ENCODE results near the gene OLFM2. TPM values are rescaled to one million over a fixed set of nuclear protein-coding genes. Genes with fewer than 3 reads are reported as not detected.
"Not testable (repeated sequence)": the region's sequence is repeated elsewhere in the genome, so short reads cannot be mapped to it uniquely, and the experiment has no call there.

OLFM2 gene
- total and polyA plus RNA-seq, 4 donors: 0.49 to 28.9 (median 2.3) TPM

DNA sequence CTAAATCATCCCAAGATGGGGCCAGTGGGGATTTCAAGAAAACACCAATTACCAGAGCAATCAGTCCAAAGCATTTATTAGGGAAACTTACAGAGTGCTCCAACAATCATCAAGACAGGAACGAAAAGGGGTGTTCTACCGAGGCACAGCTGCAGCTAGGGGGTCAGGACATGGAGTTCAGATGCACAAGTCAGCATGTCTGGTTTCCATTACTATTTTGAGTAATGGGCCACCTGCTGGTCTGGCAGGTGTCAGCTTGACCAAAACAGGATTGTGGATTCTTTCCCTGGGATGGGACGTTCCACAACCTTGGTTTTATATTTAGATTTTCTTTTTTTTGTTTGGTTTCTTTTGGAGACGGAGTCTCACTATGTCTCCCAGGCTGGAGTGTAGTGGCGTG, 112.5 kb downstream of the OLFM2 start:
- no peaks in the 10 kb centered on the region for H3K36me3 ChIP-seq (ENCODE audit: control insufficient read depth in 4 of 4, insufficient read depth in 3 of 4, low read depth in 1 of 4, low read length in 3 of 4)
- no peaks in the 10 kb centered on the region for H3K9me3 ChIP-seq (ENCODE audit: control insufficient read depth in 4 of 4, low read length in 3 of 4)
- WGBS: 93% methylated on average over 5 of the region's 5 CpGs
- TF ChIP-seq, protein P1, sequence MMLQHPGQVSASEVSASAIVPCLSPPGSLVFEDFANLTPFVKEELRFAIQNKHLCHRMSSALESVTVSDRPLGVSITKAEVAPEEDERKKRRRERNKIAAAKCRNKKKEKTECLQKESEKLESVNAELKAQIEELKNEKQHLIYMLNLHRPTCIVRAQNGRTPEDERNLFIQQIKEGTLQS (IDR thresholded peaks at IDR 0.05): no peak
- TF ChIP-seq TAF1 (conservative IDR thresholded peaks at IDR 0.05) (no peak), HNF4A (conservative IDR thresholded peaks at IDR 0.05) (no peak), HNF4G (IDR thresholded peaks at IDR 0.05) (no peak), JUND (IDR thresholded peaks at IDR 0.05) (no peak), RXRA (IDR thresholded peaks at IDR 0.05) (no peak), RAD21 (IDR thresholded peaks at IDR 0.05) (no peak), EGR1 (IDR thresholded peaks at IDR 0.05; ENCODE audit: low read depth in 2 of 2) (no peak), FOXA1 (IDR thresholded peaks at IDR 0.05) (no peak), GABPA (IDR thresholded peaks at IDR 0.05 in 1 of 2, conservative IDR thresholded peaks at IDR 0.05 in 1 of 2) (no peak), YY1 (IDR thresholded peaks at IDR 0.05) (no peak), FOXA2 (IDR thresholded peaks at IDR 0.05) (no peak), SP1 (IDR thresholded peaks at IDR 0.05) (no peak), NR2F2 (IDR thresholded peaks at IDR 0.05) (no peak)
- TF ChIP-seq, protein P2, sequence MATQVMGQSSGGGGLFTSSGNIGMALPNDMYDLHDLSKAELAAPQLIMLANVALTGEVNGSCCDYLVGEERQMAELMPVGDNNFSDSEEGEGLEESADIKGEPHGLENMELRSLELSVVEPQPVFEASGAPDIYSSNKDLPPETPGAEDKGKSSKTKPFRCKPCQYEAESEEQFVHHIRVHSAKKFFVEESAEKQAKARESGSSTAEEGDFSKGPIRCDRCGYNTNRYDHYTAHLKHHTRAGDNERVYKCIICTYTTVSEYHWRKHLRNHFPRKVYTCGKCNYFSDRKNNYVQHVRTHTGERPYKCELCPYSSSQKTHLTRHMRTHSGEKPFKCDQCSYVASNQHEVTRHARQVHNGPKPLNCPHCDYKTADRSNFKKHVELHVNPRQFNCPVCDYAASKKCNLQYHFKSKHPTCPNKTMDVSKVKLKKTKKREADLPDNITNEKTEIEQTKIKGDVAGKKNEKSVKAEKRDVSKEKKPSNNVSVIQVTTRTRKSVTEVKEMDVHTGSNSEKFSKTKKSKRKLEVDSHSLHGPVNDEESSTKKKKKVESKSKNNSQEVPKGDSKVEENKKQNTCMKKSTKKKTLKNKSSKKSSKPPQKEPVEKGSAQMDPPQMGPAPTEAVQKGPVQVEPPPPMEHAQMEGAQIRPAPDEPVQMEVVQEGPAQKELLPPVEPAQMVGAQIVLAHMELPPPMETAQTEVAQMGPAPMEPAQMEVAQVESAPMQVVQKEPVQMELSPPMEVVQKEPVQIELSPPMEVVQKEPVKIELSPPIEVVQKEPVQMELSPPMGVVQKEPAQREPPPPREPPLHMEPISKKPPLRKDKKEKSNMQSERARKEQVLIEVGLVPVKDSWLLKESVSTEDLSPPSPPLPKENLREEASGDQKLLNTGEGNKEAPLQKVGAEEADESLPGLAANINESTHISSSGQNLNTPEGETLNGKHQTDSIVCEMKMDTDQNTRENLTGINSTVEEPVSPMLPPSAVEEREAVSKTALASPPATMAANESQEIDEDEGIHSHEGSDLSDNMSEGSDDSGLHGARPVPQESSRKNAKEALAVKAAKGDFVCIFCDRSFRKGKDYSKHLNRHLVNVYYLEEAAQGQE (IDR thresholded peaks at IDR 0.05): no peak
- TF ChIP-seq, protein P3, sequence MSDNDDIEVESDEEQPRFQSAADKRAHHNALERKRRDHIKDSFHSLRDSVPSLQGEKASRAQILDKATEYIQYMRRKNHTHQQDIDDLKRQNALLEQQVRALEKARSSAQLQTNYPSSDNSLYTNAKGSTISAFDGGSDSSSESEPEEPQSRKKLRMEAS (IDR thresholded peaks at IDR 0.05): no peak
- TF ChIP-seq, protein P4, sequence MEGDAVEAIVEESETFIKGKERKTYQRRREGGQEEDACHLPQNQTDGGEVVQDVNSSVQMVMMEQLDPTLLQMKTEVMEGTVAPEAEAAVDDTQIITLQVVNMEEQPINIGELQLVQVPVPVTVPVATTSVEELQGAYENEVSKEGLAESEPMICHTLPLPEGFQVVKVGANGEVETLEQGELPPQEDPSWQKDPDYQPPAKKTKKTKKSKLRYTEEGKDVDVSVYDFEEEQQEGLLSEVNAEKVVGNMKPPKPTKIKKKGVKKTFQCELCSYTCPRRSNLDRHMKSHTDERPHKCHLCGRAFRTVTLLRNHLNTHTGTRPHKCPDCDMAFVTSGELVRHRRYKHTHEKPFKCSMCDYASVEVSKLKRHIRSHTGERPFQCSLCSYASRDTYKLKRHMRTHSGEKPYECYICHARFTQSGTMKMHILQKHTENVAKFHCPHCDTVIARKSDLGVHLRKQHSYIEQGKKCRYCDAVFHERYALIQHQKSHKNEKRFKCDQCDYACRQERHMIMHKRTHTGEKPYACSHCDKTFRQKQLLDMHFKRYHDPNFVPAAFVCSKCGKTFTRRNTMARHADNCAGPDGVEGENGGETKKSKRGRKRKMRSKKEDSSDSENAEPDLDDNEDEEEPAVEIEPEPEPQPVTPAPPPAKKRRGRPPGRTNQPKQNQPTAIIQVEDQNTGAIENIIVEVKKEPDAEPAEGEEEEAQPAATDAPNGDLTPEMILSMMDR (IDR thresholded peaks at IDR 0.05; ENCODE audit: low read depth, low read length, missing input control): no peak
- TF ChIP-seq, protein P5, sequence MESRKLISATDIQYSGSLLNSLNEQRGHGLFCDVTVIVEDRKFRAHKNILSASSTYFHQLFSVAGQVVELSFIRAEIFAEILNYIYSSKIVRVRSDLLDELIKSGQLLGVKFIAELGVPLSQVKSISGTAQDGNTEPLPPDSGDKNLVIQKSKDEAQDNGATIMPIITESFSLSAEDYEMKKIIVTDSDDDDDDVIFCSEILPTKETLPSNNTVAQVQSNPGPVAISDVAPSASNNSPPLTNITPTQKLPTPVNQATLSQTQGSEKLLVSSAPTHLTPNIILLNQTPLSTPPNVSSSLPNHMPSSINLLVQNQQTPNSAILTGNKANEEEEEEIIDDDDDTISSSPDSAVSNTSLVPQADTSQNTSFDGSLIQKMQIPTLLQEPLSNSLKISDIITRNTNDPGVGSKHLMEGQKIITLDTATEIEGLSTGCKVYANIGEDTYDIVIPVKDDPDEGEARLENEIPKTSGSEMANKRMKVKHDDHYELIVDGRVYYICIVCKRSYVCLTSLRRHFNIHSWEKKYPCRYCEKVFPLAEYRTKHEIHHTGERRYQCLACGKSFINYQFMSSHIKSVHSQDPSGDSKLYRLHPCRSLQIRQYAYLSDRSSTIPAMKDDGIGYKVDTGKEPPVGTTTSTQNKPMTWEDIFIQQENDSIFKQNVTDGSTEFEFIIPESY (IDR thresholded peaks at IDR 0.05): no peak
- no peak overlapping the region for H3K9ac ChIP-seq (ENCODE audit: low read depth in 1 of 2, low read length in 2 of 2)
- H3K4me1 ChIP-seq (ENCODE audit: control insufficient read depth in 4 of 4, insufficient read depth in 4 of 4, low read length in 3 of 4): peaks cover 2 to 23% (median 16%) of the 10 kb centered on the region in 4 donors
- no peak overlapping the region for H3K4me3 ChIP-seq (ENCODE audit: low read depth in 1 of 3, low read length in 3 of 3)
- H3K27me3 ChIP-seq (ENCODE audit: control insufficient read depth in 4 of 4, insufficient read depth in 4 of 4, low read length in 3 of 4): no peaks in the 10 kb centered on the region
- no peak overlapping the region for H3K27ac ChIP-seq (ENCODE audit: low read depth in 1 of 2, low read length in 2 of 2)
- DNase-seq (ENCODE audit: low spot score): no peak

DNA sequence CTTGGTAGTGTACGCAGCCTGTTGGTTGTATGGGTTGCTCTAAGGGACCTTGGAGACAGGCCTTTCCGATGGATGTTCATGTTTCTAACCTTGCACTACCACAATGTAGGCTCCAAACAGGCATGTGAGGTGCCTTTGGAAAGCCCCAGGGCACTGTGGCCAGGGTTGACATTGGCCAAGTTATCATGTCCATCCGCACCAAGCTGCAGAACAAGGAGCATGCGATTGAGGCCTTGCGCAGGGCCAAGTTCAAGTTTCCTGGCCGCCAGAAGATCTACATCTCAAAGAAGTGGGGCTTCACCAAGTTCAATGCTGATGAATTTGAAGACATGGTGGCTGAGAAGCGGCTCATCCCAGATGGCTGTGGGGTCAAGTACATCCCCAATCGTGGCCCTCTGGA, 116.3 kb downstream of the OLFM2 start:
- not testable (repeated sequence) for H3K27me3 ChIP-seq (ENCODE audit: control insufficient read depth in 4 of 4, insufficient read depth in 4 of 4, low read length in 3 of 4); DNase-seq (ENCODE audit: low spot score); H3K36me3 ChIP-seq (ENCODE audit: control insufficient read depth in 4 of 4, insufficient read depth in 3 of 4, low read depth in 1 of 4, low read length in 3 of 4); H3K9me3 ChIP-seq (ENCODE audit: control insufficient read depth in 4 of 4, low read length in 3 of 4); H3K4me3 ChIP-seq (ENCODE audit: low read depth in 1 of 3, low read length in 3 of 3); H3K9ac ChIP-seq (ENCODE audit: low read depth in 1 of 2, low read length in 2 of 2)
- 95% methylated on average over 8 of the region's 8 CpGs for WGBS
- H3K27ac ChIP-seq (ENCODE audit: low read depth in 1 of 2, low read length in 2 of 2): peak overlapping the region in 1 of 2 donors; percentile 91
- peaks cover 7 to 17% (median 16%) of the 10 kb centered on the region in 4 donors for H3K4me1 ChIP-seq (ENCODE audit: control insufficient read depth in 4 of 4, insufficient read depth in 4 of 4, low read length in 3 of 4)
